Measurements from ENCODE around the gene ENKD1. TPM values are rescaled to one million over a fixed set of nuclear protein-coding genes. Genes with fewer than 3 reads are reported as not detected.

The ENKD1 gene
- total RNA-seq, 4 donors from 2014 or later = 10.6 to 26.3 (median 13.4) TPM

GRCh38 chr16:67685388-67686112, 19.0 kb upstream of the ENKD1 start:
- Histone ChIP-seq H3K9me3 (no peaks in the 10 kb centered on the region), H3K4me1 (no peaks in the 10 kb centered on the region), H3K27ac (peak overlapping the region in 2 of 4 donors; percentile 12 to 35), H3K4me3 (no peak overlapping the region), H3K36me3 (peaks cover 0 to 28% (median 0%) of the 10 kb centered on the region in 3 donors), H3K27me3 (no peaks in the 10 kb centered on the region)
- peak in 1 of 3 donors; percentile 46 for DNase-seq
- TF ChIP-seq CTCF (IDR thresholded peaks at IDR 0.05) (no peak), POLR2A (IDR thresholded peaks at IDR 0.05) (no peak)

- no peaks in the 10 kb centered on the region for H3K4me1 ChIP-seq
- no peaks in the 10 kb centered on the region for H3K27me3 ChIP-seq
- peaks cover 0 to 28% (median 0%) of the 10 kb centered on the region in 3 donors for H3K36me3 ChIP-seq
- no peak overlapping the region for H3K4me3 ChIP-seq
- no peak overlapping the region for H3K27ac ChIP-seq
- DNase-seq = no peak
- TF ChIP-seq POLR2A (IDR thresholded peaks at IDR 0.05) = no peak
- TF ChIP-seq CTCF (IDR thresholded peaks at IDR 0.05) = no peak
- H3K9me3 ChIP-seq = no peaks in the 10 kb centered on the region
Observed at GRCh38 chr16:67683767-67684166, 17.2 kb upstream of the ENKD1 start.

GRCh38 chr16:67679935-67680897, 13.7 kb upstream of the ENKD1 start:
- DNase-seq = no peak
- Histone ChIP-seq H3K27me3 (no peaks in the 10 kb centered on the region), H3K36me3 (peaks cover 0 to 20% (median 0%) of the 10 kb centered on the region in 3 donors), H3K27ac (no peak overlapping the region), H3K4me1 (peaks cover 0 to 1% (median 0%) of the 10 kb centered on the region in 4 donors), H3K4me3 (no peak overlapping the region), H3K9me3 (no peaks in the 10 kb centered on the region)
- TF ChIP-seq POLR2A (IDR thresholded peaks at IDR 0.05) = no peak
- TF ChIP-seq CTCF (IDR thresholded peaks at IDR 0.05) = no peak

- TF ChIP-seq POLR2A (IDR thresholded peaks at IDR 0.05) (no peak), CTCF (IDR thresholded peaks at IDR 0.05) (no peak)
- Histone ChIP-seq H3K9me3 (no peaks in the 10 kb centered on the region), H3K4me3 (no peak overlapping the region), H3K27me3 (no peaks in the 10 kb centered on the region), H3K36me3 (peaks cover 0 to 8% (median 0%) of the 10 kb centered on the region in 3 donors), H3K4me1 (peaks cover 0 to 12% (median 0%) of the 10 kb centered on the region in 4 donors), H3K27ac (no peak overlapping the region)
- no peak for DNase-seq
Observed at GRCh38 chr16:67678354-67679023, 11.9 kb upstream of the ENKD1 start.

- TF ChIP-seq CTCF (IDR thresholded peaks at IDR 0.05) (no peak), POLR2A (IDR thresholded peaks at IDR 0.05) (no peak)
- Histone ChIP-seq H3K36me3 (peaks cover 0 to 2% (median 0%) of the 10 kb centered on the region in 3 donors), H3K27me3 (no peaks in the 10 kb centered on the region), H3K4me3 (no peak overlapping the region), H3K4me1 (peaks cover 0 to 19% (median 2%) of the 10 kb centered on the region in 4 donors), H3K27ac (no peak overlapping the region), H3K9me3 (no peaks in the 10 kb centered on the region)
- DNase-seq = no peak
Observed at GRCh38 chr16:67677712-67678111, 11.2 kb upstream of the ENKD1 start.

Measured in Peyer's patch (tissue), 4 donors.